Right lobe of liver (tissue), 4 donors: Measurements from ENCODE around the gene QRICH2.

Experiments used
- POLR2A ChIP-seq: fragments of 450-650 bp; IDR thresholded peaks from one replicate; pipeline ENCODE4 v1.6.1; 2017; ENCODE audit warnings: antibody characterized with exemption, mild to moderate bottlenecking
- TF ChIP-seq, protein P1 (sequence below), 4 donors: fragments of 200-600 bp in 3 of 4; fragments of 450-650 bp in 1 of 4; IDR thresholded peaks; one replicate each; pipeline versions ENCODE4 v1.5.1 to v1.8.0; 2016 to 2022; ENCODE audit warnings: antibody characterized with exemption in 4 of 4, mild to moderate bottlenecking in 2 of 4
- donor health status: DM: no; HTN: no; CAD: no.
- donor health status: DM: no; HTN: no; CAD: no.
- donor health status: DM: no; HTN: yes; CAD: no.

DNA sequence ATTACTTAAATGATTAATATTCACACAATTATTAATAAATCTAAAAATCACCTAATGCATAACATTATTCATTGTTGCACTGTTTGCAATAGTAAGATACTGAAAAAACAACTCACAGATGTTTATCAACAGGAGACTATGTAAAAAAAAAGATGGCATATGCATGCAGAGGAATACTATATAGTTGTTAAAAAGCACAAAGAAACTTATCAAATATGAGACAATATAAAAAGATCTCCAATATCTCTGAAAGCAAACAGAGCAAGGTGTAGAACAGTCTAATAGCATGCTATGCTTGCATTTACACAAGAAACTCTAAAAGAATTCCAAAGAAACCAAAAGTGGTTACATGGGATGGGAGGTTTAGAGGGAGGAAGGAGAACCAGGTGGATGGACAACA, 71.5 kb downstream of the QRICH2 start:
- no peak for TF ChIP-seq POLR2A
- TF ChIP-seq, protein P1, sequence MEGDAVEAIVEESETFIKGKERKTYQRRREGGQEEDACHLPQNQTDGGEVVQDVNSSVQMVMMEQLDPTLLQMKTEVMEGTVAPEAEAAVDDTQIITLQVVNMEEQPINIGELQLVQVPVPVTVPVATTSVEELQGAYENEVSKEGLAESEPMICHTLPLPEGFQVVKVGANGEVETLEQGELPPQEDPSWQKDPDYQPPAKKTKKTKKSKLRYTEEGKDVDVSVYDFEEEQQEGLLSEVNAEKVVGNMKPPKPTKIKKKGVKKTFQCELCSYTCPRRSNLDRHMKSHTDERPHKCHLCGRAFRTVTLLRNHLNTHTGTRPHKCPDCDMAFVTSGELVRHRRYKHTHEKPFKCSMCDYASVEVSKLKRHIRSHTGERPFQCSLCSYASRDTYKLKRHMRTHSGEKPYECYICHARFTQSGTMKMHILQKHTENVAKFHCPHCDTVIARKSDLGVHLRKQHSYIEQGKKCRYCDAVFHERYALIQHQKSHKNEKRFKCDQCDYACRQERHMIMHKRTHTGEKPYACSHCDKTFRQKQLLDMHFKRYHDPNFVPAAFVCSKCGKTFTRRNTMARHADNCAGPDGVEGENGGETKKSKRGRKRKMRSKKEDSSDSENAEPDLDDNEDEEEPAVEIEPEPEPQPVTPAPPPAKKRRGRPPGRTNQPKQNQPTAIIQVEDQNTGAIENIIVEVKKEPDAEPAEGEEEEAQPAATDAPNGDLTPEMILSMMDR (IDR thresholded peaks at IDR 0.05): no peak
